Measurements from ENCODE around the gene MLX. TPM values are rescaled to one million over a fixed set of nuclear protein-coding genes. Genes with fewer than 3 reads are reported as not detected.

The MLX gene
- total and polyA plus RNA-seq, 10 of the 15 experiments (the other 5 are each of a cell fraction or from before 2014, with no cell fraction given) = 34.4 to 65.0 (median 44.4) TPM

- no peak for TF ChIP-seq CREM (IDR thresholded peaks at IDR 0.05; ENCODE audit: low read depth)
- TF ChIP-seq SMAD5 (IDR thresholded peaks at IDR 0.05; ENCODE audit: low read depth) = no peak
- no peak for TF ChIP-seq NR2C1 (IDR thresholded peaks at IDR 0.05)
- TF ChIP-seq CBX3 (IDR thresholded peaks at IDR 0.05; ENCODE audit: borderline replicate concordance, low read depth) = no peak
- no peak for TF ChIP-seq IRF4 (IDR thresholded peaks at IDR 0.05; ENCODE audit: low read depth, low read length)
Measured at GRCh38 chr17:42559075-42559474, 7.8 kb upstream of the MLX start (continued).

- 100% methylated on average over 3 of the region's 3 CpGs for WGBS (ENCODE audit: insufficient coverage, insufficient replicate concordance, low lambda C conversion rate, missing lambda C conversion rate)
- H3K27me3 ChIP-seq (replicated peaks in 1 of 2; ENCODE audit: control insufficient read depth in 2 of 2, insufficient read depth in 2 of 2, low read length in 1 of 2) = no peaks in the 10 kb centered on the region
- H3K27ac ChIP-seq (ENCODE audit: control insufficient read depth, insufficient read depth) = no peak overlapping the region
- peaks cover 34% of the 10 kb centered on the region for H3K79me2 ChIP-seq (ENCODE audit: control insufficient read depth, insufficient read depth, low read length)
- DNase-seq (ENCODE audit: low read depth, low spot score) (no peak), ATAC-seq (no peak), FAIRE-seq (no peak)
- H3K4me2 ChIP-seq (ENCODE audit: control insufficient read depth, insufficient read depth) = no peak overlapping the region
- RAD21 ChIA-PET (ENCODE audit: unreplicated experiment) = no interaction called here
- peaks cover 10 to 12% of the 10 kb centered on the region in 2 experiments; a peak in 3 of 4 replicates for H3K36me3 ChIP-seq (ENCODE audit: control insufficient read depth in 2 of 2, insufficient read depth in 2 of 2, low read length in 1 of 2)
- H3K4me1 ChIP-seq (ENCODE audit: control insufficient read depth, insufficient read depth, low read length) = peaks cover 17% of the 10 kb centered on the region
- no peak overlapping the region for H3K9ac ChIP-seq (ENCODE audit: control insufficient read depth, insufficient read depth, low read length)
- H4K20me1 ChIP-seq (ENCODE audit: control insufficient read depth, insufficient read depth) = no peaks in the 10 kb centered on the region
- H3K4me3 ChIP-seq = no peak overlapping the region
- intact Hi-C loops (cut with micrococcal nuclease; ENCODE audit: unreplicated experiment) = no loop called here
- SMC1A ChIA-PET (ENCODE audit: uncharacterized antibody, unreplicated experiment) = interaction anchor here (0.6 kb wide), 1 partner anchor 133 kb away, joined by 3 read pairs; no protein-coding TSS in a partner anchor
- CTCF ChIA-PET = interaction anchor here (1.0 kb wide), 1 partner anchor 12 kb away, joined by 3 read pairs; no protein-coding TSS in a partner anchor
- no peaks in the 10 kb centered on the region for H3K9me3 ChIP-seq (replicated peaks; ENCODE audit: control insufficient read depth, insufficient read depth, low read length)
- POLR2A ChIA-PET = interaction anchor here (0.7 kb wide), 1 partner anchor 509 kb away, joined by 3 read pairs; no protein-coding TSS in a partner anchor
- in situ Hi-C loops (cut with MboI) = no loop called here
- BruUV-seq (replicated peaks) = no TSS peak
- no peak overlapping the region for H2AFZ ChIP-seq (ENCODE audit: control insufficient read depth, low read depth, low read length)
- no peak for TF ChIP-seq GATAD2B (conservative IDR thresholded peaks at IDR 0.05; ENCODE audit: low read depth)
- no peak for TF ChIP-seq CEBPB (IDR thresholded peaks at IDR 0.05; ENCODE audit: borderline replicate concordance in 1 of 2, low read depth in 2 of 2, low read length in 2 of 2)
- TF ChIP-seq, protein P1, sequence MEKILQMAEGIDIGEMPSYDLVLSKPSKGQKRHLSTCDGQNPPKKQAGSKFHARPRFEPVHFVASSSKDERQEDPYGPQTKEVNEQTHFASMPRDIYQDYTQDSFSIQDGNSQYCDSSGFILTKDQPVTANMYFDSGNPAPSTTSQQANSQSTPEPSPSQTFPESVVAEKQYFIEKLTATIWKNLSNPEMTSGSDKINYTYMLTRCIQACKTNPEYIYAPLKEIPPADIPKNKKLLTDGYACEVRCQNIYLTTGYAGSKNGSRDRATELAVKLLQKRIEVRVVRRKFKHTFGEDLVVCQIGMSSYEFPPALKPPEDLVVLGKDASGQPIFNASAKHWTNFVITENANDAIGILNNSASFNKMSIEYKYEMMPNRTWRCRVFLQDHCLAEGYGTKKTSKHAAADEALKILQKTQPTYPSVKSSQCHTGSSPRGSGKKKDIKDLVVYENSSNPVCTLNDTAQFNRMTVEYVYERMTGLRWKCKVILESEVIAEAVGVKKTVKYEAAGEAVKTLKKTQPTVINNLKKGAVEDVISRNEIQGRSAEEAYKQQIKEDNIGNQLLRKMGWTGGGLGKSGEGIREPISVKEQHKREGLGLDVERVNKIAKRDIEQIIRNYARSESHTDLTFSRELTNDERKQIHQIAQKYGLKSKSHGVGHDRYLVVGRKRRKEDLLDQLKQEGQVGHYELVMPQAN (conservative IDR thresholded peaks at IDR 0.05) = no peak
- no peak for TF ChIP-seq SRF (IDR thresholded peaks at IDR 0.05; ENCODE audit: low read depth in 2 of 2, low read length in 2 of 2)
- no peak for TF ChIP-seq STAT1 (conservative IDR thresholded peaks at IDR 0.05)
- TF ChIP-seq NFYB (IDR thresholded peaks at IDR 0.05; ENCODE audit: insufficient read depth, low read depth, low read length) = no peak
- TF ChIP-seq PAX8 (IDR thresholded peaks at IDR 0.05) = no peak
- TF ChIP-seq E2F8 (IDR thresholded peaks at IDR 0.05; ENCODE audit: low read depth, partially characterized antibody) = no peak
- TF ChIP-seq CREM (IDR thresholded peaks at IDR 0.05; ENCODE audit: low read depth) = no peak
- no peak for TF ChIP-seq IRF4 (IDR thresholded peaks at IDR 0.05; ENCODE audit: low read depth, low read length)
- TF ChIP-seq PKNOX1 (IDR thresholded peaks at IDR 0.05) = no peak
- TF ChIP-seq SMAD5 (IDR thresholded peaks at IDR 0.05; ENCODE audit: low read depth) = no peak
- no peak for TF ChIP-seq SMAD1 (IDR thresholded peaks at IDR 0.05; ENCODE audit: low read depth, partially characterized antibody)
- no peak for TF ChIP-seq JUND (IDR thresholded peaks at IDR 0.05; ENCODE audit: low read depth, low read length)
- TF ChIP-seq HCFC1 (IDR thresholded peaks at IDR 0.05; ENCODE audit: low read length) = no peak
- TF ChIP-seq HDAC6 (IDR thresholded peaks at IDR 0.05; ENCODE audit: unreplicated experiment) = no peak
- TF ChIP-seq SMARCA5 (IDR thresholded peaks at IDR 0.05) = no peak
Measured at GRCh38 chr17:42560246-42560645, 6.7 kb upstream of the MLX start.
